IMR-90 (cell line): Measurements from ENCODE around the gene PLA2G10. TPM values are rescaled to one million over a fixed set of nuclear protein-coding genes. Genes with fewer than 3 reads are reported as not detected.

Source experiments
- ATAC-seq: fragments of 200-7000 bp; cut with Tn5 transposase; 2 replicates; pipeline ENCODE4 v1.9.1; 2020; ENCODE audit warnings: low read depth, mild to moderate bottlenecking, moderate library complexity
- BruUV-seq: library from RNA; stranded (reverse); fragments of 400-500 nt; replicated peaks from 2 replicates; lab custom pipeline; 2021; lab: Mats Ljungman, UMichigan
- CTCF ChIA-PET: fragments of 300-600 bp; formaldehyde crosslinking; extraction: SDS; loops from one replicate; lab custom pipeline; 2021; ENCODE audit warnings: antibody characterized with exemption; lab: Yijun Ruan, JAX
- POLR2A ChIA-PET: fragments of 300-600 bp; sonication (Branson Sonifier 250); formaldehyde crosslinking; loops from one replicate; lab custom pipeline; 2022; ENCODE audit warnings: antibody characterized with exemption; ENCODE audit not compliant: unreplicated experiment; lab: Charles Lee
- DNase-seq: peaks from one replicate; pipeline ENCODE4 v3.0.0; 2013
- H2AFZ ChIP-seq: replicated peaks from 2 replicates; pipeline ENCODE3; 2013; ENCODE audit warnings: low read length, mild to moderate bottlenecking; ENCODE audit not compliant: poor library complexity
- H2AK5ac ChIP-seq: 2 replicates; pipeline ENCODE4 v1.6.1; 2013; ENCODE audit warnings: low read depth, low read length, inconsistent platforms
- H2AK9ac ChIP-seq: replicated peaks from 2 replicates; pipeline ENCODE3; 2013; ENCODE audit warnings: mild to moderate bottlenecking, low read depth, low read length, moderate library complexity; ENCODE audit not compliant: poor library complexity
- H2BK120ac ChIP-seq: 2 replicates; pipeline ENCODE4 v1.6.1; 2013; ENCODE audit warnings: low read depth, low read length, inconsistent platforms
- H2BK15ac ChIP-seq: 3 replicates; pipeline ENCODE4 v1.6.1; 2013; ENCODE audit warnings: low read depth, low read length, inconsistent platforms
- H2BK20ac ChIP-seq: 2 replicates; pipeline ENCODE4 v1.6.1; 2013; ENCODE audit warnings: low read depth, mild to moderate bottlenecking, inconsistent platforms, low read length, moderate library complexity
- H2BK5ac ChIP-seq: 2 replicates; pipeline ENCODE4 v1.6.1; 2013; ENCODE audit warnings: mild to moderate bottlenecking, low read depth, low read length, inconsistent platforms; ENCODE audit not compliant: poor library complexity, severe bottlenecking
- H3K14ac ChIP-seq: replicated peaks from 2 replicates; pipeline ENCODE4 v1.6.1; 2013; ENCODE audit warnings: low read depth, low read length, inconsistent platforms
- H3K18ac ChIP-seq: 2 replicates; pipeline ENCODE4 v1.6.1; 2013; ENCODE audit warnings: low read depth, low read length, control low read depth
- H3K23ac ChIP-seq: 2 replicates; pipeline ENCODE4 v1.6.1; 2013; ENCODE audit warnings: low read depth, low read length, inconsistent platforms
- H3K27ac ChIP-seq: 2 replicates; pipeline ENCODE4 v1.5.1; 2013; ENCODE audit warnings: mild to moderate bottlenecking, control low read depth, low read length; ENCODE audit not compliant: insufficient read depth
- H3K27me3 ChIP-seq: 2 replicates; pipeline ENCODE4 v1.6.1; 2013; ENCODE audit warnings: low read length; ENCODE audit not compliant: control insufficient read depth, insufficient read depth
- H3K36me3 ChIP-seq: 2 replicates; pipeline ENCODE4 v1.6.1; 2013; ENCODE audit warnings: low read length, mixed read lengths; ENCODE audit not compliant: control insufficient read depth, insufficient read depth
- H3K4ac ChIP-seq: 2 replicates; pipeline ENCODE4 v1.6.1; 2013; ENCODE audit warnings: low read depth, low read length, inconsistent platforms
- H3K4me1 ChIP-seq: 2 replicates; pipeline ENCODE4 v1.6.1; 2013; ENCODE audit warnings: low read length, mixed read lengths; ENCODE audit not compliant: control insufficient read depth, insufficient read depth
- H3K4me2 ChIP-seq: 2 replicates; pipeline ENCODE4 v1.6.1; 2013; ENCODE audit warnings: low read depth, mild to moderate bottlenecking, control low read depth, low read length, moderate library complexity
- H3K4me3 ChIP-seq: 2 replicates; pipeline ENCODE4 v1.5.1; 2013; ENCODE audit warnings: low read depth, mild to moderate bottlenecking, control low read depth, low read length, moderate library complexity; ENCODE audit not compliant: insufficient read depth
- H3K56ac ChIP-seq: 2 replicates; pipeline ENCODE4 v1.6.1; 2013; ENCODE audit warnings: low read length, inconsistent platforms; ENCODE audit not compliant: insufficient read depth; ENCODE audit errors: extremely low read depth
- H3K79me1 ChIP-seq, 2 experiments: 2 replicates each; pipeline ENCODE4 v1.6.1; 2013; ENCODE audit warnings: low read length in 2 of 2, inconsistent platforms in 1 of 2, low read depth in 1 of 2
- H3K9ac ChIP-seq: 2 replicates; pipeline ENCODE4 v1.6.1; 2013; ENCODE audit warnings: low read depth, low read length, control low read depth
- H3K9me1 ChIP-seq: 2 replicates; pipeline ENCODE4 v1.6.1; 2013; ENCODE audit warnings: low read length, inconsistent platforms; ENCODE audit not compliant: insufficient read depth
- H3K9me3 ChIP-seq: 2 replicates; pipeline ENCODE4 v1.6.1; 2013; ENCODE audit warnings: low read length; ENCODE audit not compliant: control insufficient read depth, insufficient read depth
- H4K20me1 ChIP-seq: 2 replicates; pipeline ENCODE4 v1.6.1; 2013; ENCODE audit warnings: low read length, inconsistent platforms; ENCODE audit not compliant: insufficient read depth
- H4K5ac ChIP-seq: 2 replicates; pipeline ENCODE4 v1.6.1; 2013; ENCODE audit warnings: mild to moderate bottlenecking, low read depth, low read length, control low read depth
- H4K8ac ChIP-seq, 2 experiments: 2 replicates each; pipeline ENCODE4 v1.6.1; 2013; ENCODE audit warnings: low read depth in 2 of 2, low read length in 2 of 2, control low read depth in 1 of 2, inconsistent platforms in 1 of 2
- H4K91ac ChIP-seq: 2 replicates; pipeline ENCODE4 v1.6.1; 2013; ENCODE audit warnings: low read depth, low read length, inconsistent platforms; ENCODE audit not compliant: insufficient read depth
- BHLHE40 ChIP-seq: fragments of 150-350 bp; IDR thresholded peaks from 2 replicates; pipeline ENCODE4 v1.6.1; 2016; ENCODE audit warnings: mild to moderate bottlenecking, low read depth, low read length
- CEBPB ChIP-seq: IDR thresholded peaks from 2 replicates; pipeline ENCODE4 v1.6.1; 2012; ENCODE audit warnings: low read depth, low read length, improper control_type of control experiment
- CHD1 ChIP-seq: IDR thresholded peaks from 2 replicates; pipeline ENCODE4 v1.6.1; 2012; ENCODE audit warnings: low read depth, low read length, improper control_type of control experiment
- CTCF ChIP-seq: conservative IDR thresholded peaks from 2 replicates; pipeline ENCODE4 v1.5.1; 2012; ENCODE audit warnings: mild to moderate bottlenecking, low read depth, low read length, improper control_type of control experiment
- ELK1 ChIP-seq: fragments of 150-350 bp; IDR thresholded peaks from 2 replicates; pipeline ENCODE4 v1.6.1; 2016; ENCODE audit warnings: low read depth, mild to moderate bottlenecking, low read length, moderate library complexity, borderline replicate concordance
- FOS ChIP-seq: fragments of 150-350 bp; IDR thresholded peaks from 2 replicates; pipeline ENCODE4 v1.6.1; 2016; ENCODE audit warnings: low read depth, low read length
- MAFK ChIP-seq: IDR thresholded peaks from 2 replicates; pipeline ENCODE4 v1.6.1; 2012; ENCODE audit warnings: low read depth, low read length, improper control_type of control experiment
- MAZ ChIP-seq: IDR thresholded peaks from 2 replicates; pipeline ENCODE4 v1.6.1; 2012; ENCODE audit warnings: low read depth, mild to moderate bottlenecking, low read length, improper control_type of control experiment, moderate library complexity, borderline replicate concordance
- MXI1 ChIP-seq: IDR thresholded peaks from 2 replicates; pipeline ENCODE4 v1.6.1; 2012; ENCODE audit warnings: low read depth, mild to moderate bottlenecking, low read length, moderate library complexity, borderline replicate concordance
- NFE2L2 ChIP-seq: fragments of 150-350 bp; IDR thresholded peaks from 2 replicates; pipeline ENCODE4 v1.6.1; 2016; ENCODE audit warnings: low read depth, mild to moderate bottlenecking, low read length
- POLR2A ChIP-seq: IDR thresholded peaks from 2 replicates; pipeline ENCODE4 v1.6.1; 2012; ENCODE audit warnings: mild to moderate bottlenecking, low read depth, low read length
- RAD21 ChIP-seq: IDR thresholded peaks from 2 replicates; pipeline ENCODE4 v1.6.1; 2012; ENCODE audit warnings: low read length, improper control_type of control experiment
- RCOR1 ChIP-seq: IDR thresholded peaks from 2 replicates; pipeline ENCODE4 v1.6.1; 2012; ENCODE audit warnings: mild to moderate bottlenecking, low read length, improper control_type of control experiment; ENCODE audit not compliant: insufficient replicate concordance
- RFX5 ChIP-seq: IDR thresholded peaks from 2 replicates; pipeline ENCODE4 v1.8.0; 2012; ENCODE audit warnings: low read depth, mild to moderate bottlenecking, low read length, moderate library complexity
- SMC3 ChIP-seq: fragments of 150-350 bp; IDR thresholded peaks from 2 replicates; pipeline ENCODE4 v1.6.1; 2016; ENCODE audit warnings: low read depth, mild to moderate bottlenecking, antibody characterized with exemption, low read length, moderate library complexity
- USF2 ChIP-seq: fragments of 150-350 bp; IDR thresholded peaks from 2 replicates; pipeline ENCODE4 v1.6.1; 2017; ENCODE audit warnings: mild to moderate bottlenecking, antibody characterized with exemption, low read length, low read depth
- WGBS, 2 experiments: methylation state at CpG; one replicate each; pipeline versions ENCODE4 v1.1.5 to v1.1.7; 2013; ENCODE audit warnings: missing lambda C conversion rate in 2 of 2; ENCODE audit not compliant: insufficient read length in 1 of 2; ENCODE audit errors: extremely low coverage in 2 of 2; 5-methylcytosine and 5-hydroxymethylcytosine counted together
- dilution Hi-C: fragments of 300-500 bp; cut with HindIII; formaldehyde crosslinking; loops from one replicate; pipeline ENCODE4 v1.14.3; 2018; ENCODE audit warnings: low sequenced_read_pairs; ENCODE audit not compliant: unreplicated experiment
- in situ Hi-C: fragments of 300-500 bp; cut with MboI; formaldehyde crosslinking; loops from 3 replicates; pipeline ENCODE4 v1.14.3; 2019; ENCODE audit warnings: low sequenced_read_pairs, inconsistent platforms, mixed read lengths
- intact Hi-C: fragments of 100-400 bp; cut with micrococcal nuclease; formaldehyde crosslinking; loops from 2 replicates; pipeline ENCODE4 v1.10.0; 2022
- polyA plus RNA-seq, 3 experiments: library from polyadenylated mRNA; depleted of rRNA; stranded (reverse); fragments of >200 nt; gene quantifications; 2 replicates each; pipeline ENCODE4 v1.2.3, GENCODE V29; 2012; ENCODE audit warnings: low replicate concordance in 1 of 3
- total RNA-seq: library from RNA; depleted of rRNA; stranded (reverse); fragments of >200 nt; gene quantifications from 2 replicates; pipeline ENCODE4 v1.2.3, GENCODE V29; 2012

The PLA2G10 gene
- total and polyA plus RNA-seq, 2 of the 4 experiments (the other 2 are of a cell fraction): not detected

GRCh38 chr16:14658063-14658462 is 36.0 kb downstream of the PLA2G10 start:
- CTCF ChIA-PET: no interaction called here
- no peak overlapping the region for H3K9ac ChIP-seq
- BruUV-seq: no TSS peak
- no peak overlapping the region for H3K14ac ChIP-seq
- no peaks in the 10 kb centered on the region for H3K27me3 ChIP-seq
- H3K18ac ChIP-seq: no peak overlapping the region
- no peak overlapping the region for H3K56ac ChIP-seq
- no peaks in the 10 kb centered on the region for H3K4me1 ChIP-seq
- no peak overlapping the region for H2BK120ac ChIP-seq
- H3K9me3 ChIP-seq: no peaks in the 10 kb centered on the region
- dilution Hi-C loops (no loop called here), intact Hi-C loops (no loop called here), in situ Hi-C loops (no loop called here)
- WGBS, 2 experiments: no CpG with 5 or more reads among the region's 2 CpGs
- H2BK5ac ChIP-seq: no peak overlapping the region
- ATAC-seq (no peak), DNase-seq (no peak)
- H4K91ac ChIP-seq: no peak overlapping the region
- no peaks in the 10 kb centered on the region for H4K20me1 ChIP-seq
- no peak overlapping the region for H4K5ac ChIP-seq
- no peak for TF ChIP-seq ELK1
- no peak for TF ChIP-seq CTCF
- TF ChIP-seq USF2: no peak
- TF ChIP-seq BHLHE40: no peak
- no peak for TF ChIP-seq MAZ
- no peak for TF ChIP-seq CEBPB
- TF ChIP-seq SMC3: no peak
- no peak for TF ChIP-seq RCOR1
- no peak for TF ChIP-seq NFE2L2
- no peak for TF ChIP-seq MXI1
- no peak for TF ChIP-seq FOS
- no peak for TF ChIP-seq MAFK
- TF ChIP-seq CHD1: no peak
- TF ChIP-seq RFX5: no peak
- no peak for TF ChIP-seq POLR2A
- no peak for TF ChIP-seq RAD21
- peaks cover 0 to 6% of the 10 kb centered on the region in 2 experiments; a peak in 3 of 4 replicates for H3K79me1 ChIP-seq
- POLR2A ChIA-PET: no interaction called here
- H3K4me3 ChIP-seq: no peak overlapping the region
- no peak overlapping the region for H3K4ac ChIP-seq
- H2AK9ac ChIP-seq: no peak overlapping the region
- H3K9me1 ChIP-seq: no peaks in the 10 kb centered on the region
- no peak overlapping the region for H4K8ac ChIP-seq
- H2BK20ac ChIP-seq: no peak overlapping the region
- H3K36me3 ChIP-seq: peaks cover 47% of the 10 kb centered on the region
- no peak overlapping the region for H3K4me2 ChIP-seq
- H2BK15ac ChIP-seq: no peak overlapping the region
- H3K27ac ChIP-seq: no peak overlapping the region
- H3K23ac ChIP-seq: no peak overlapping the region
- H2AFZ ChIP-seq: no peak overlapping the region
- no peak overlapping the region for H2AK5ac ChIP-seq
